K562 (cell line): ENCODE measurements around the gene PPARD. TPM values are rescaled to one million over a fixed set of nuclear protein-coding genes. Genes with fewer than 3 reads are reported as not detected.

Source experiments
- BACH1 ChIP-seq: fragments of 200-800 bp; sonication (Bioruptor generic); IDR thresholded peaks from 2 replicates; pipeline ENCODE4 v1.6.1; 2016; ENCODE audit warnings: missing genetic modification characterization, missing compliant biosample characterization
- EGR1 ChIP-seq: fragments of 450-650 bp; conservative IDR thresholded peaks from 2 replicates; pipeline ENCODE4 v1.6.1; 2017; ENCODE audit warnings: mild to moderate bottlenecking
- ERF ChIP-seq: fragments of 450-650 bp; formaldehyde crosslinking; IDR thresholded peaks from 2 replicates; pipeline ENCODE4 v1.4.0; 2020; ENCODE audit warnings: mild to moderate bottlenecking, mixed read lengths
- FOSL1 ChIP-seq: fragments of 200-800 bp; sonication (Bioruptor generic); conservative IDR thresholded peaks from 2 replicates; pipeline ENCODE4 v1.6.1; 2016; ENCODE audit warnings: missing genetic modification characterization, missing compliant biosample characterization
- HSF4 ChIP-seq: fragments of 250-450 bp; sonication (Bioruptor Pico); IDR thresholded peaks from 2 replicates; pipeline ENCODE4 v2.1.2; 2022; ENCODE audit warnings: mild to moderate bottlenecking, moderate library complexity, borderline replicate concordance
- MCM3 ChIP-seq: fragments of 450-650 bp; IDR thresholded peaks from 2 replicates; pipeline ENCODE4 v1.6.1; 2016
- SMARCB1 ChIP-seq: IDR thresholded peaks from 2 replicates; pipeline ENCODE4 v1.6.1; 2011; ENCODE audit warnings: improper control_type of control experiment, low read depth; ENCODE audit not compliant: insufficient read length
- SREBF2 ChIP-seq: sonication (generic); formaldehyde crosslinking; IDR thresholded peaks from 2 replicates; pipeline ENCODE4 v1.4.0; 2020; ENCODE audit warnings: mild to moderate bottlenecking, missing genetic modification reagents
- STAT5B ChIP-seq: fragments of 250-450 bp; sonication (Bioruptor Pico); IDR thresholded peaks from 2 replicates; pipeline ENCODE4 v1.8.0; 2021; ENCODE audit warnings: mild to moderate bottlenecking, inconsistent platforms
- TAL1 ChIP-seq: fragments of 450-650 bp; IDR thresholded peaks from 2 replicates; pipeline ENCODE4 v1.6.1; 2016; ENCODE audit warnings: mild to moderate bottlenecking
- TEAD4 ChIP-seq, 2 experiments: sonication (generic) in 1 of 2; formaldehyde crosslinking in 1 of 2; IDR thresholded peaks; 2 replicates each; pipeline versions ENCODE4 v1.6.1 to v1.8.0; 2012 to 2022; ENCODE audit warnings: borderline replicate concordance in 1 of 2, inconsistent platforms in 1 of 2, low read length in 1 of 2, mild to moderate bottlenecking in 1 of 2, missing genetic modification reagents in 1 of 2
- TFAM ChIP-seq: fragments of 250-450 bp; sonication (Bioruptor Pico); conservative IDR thresholded peaks from 2 replicates; pipeline ENCODE4 v1.5.0; 2021; ENCODE audit warnings: mild to moderate bottlenecking, moderate library complexity
- XRCC3 ChIP-seq: fragments of 450-650 bp; IDR thresholded peaks from 2 replicates; pipeline ENCODE4 v1.6.1; 2017; ENCODE audit warnings: mild to moderate bottlenecking, moderate library complexity
- ZNF224 ChIP-seq: sonication (generic); formaldehyde crosslinking; IDR thresholded peaks from 2 replicates; pipeline ENCODE4 v1.8.0; 2022; ENCODE audit warnings: mild to moderate bottlenecking, missing genetic modification reagents
- ZNF717 ChIP-seq: fragments of 250-450 bp; sonication (Bioruptor Pico); IDR thresholded peaks from 2 replicates; pipeline ENCODE4 v1.5.0; 2021
- ZNF766 ChIP-seq: fragments of 200-800 bp; sonication (Bioruptor generic); conservative IDR thresholded peaks from 2 replicates; pipeline ENCODE4 v1.6.1; 2016; ENCODE audit warnings: missing genetic modification characterization, missing compliant biosample characterization
- polyA plus RNA-seq, 8 experiments: library from polyadenylated mRNA; depleted of rRNA in 4 of 8; stranded (reverse) in 5 of 8; unstranded in 3 of 8; fragments of >200 nt; fragmentation: Nextera tagmentation in 2 of 8; fragmentation: Illumina TruSeq in 1 of 8; extraction: Ambion mirVana in 2 of 8; extraction: Trizol in 1 of 8; gene quantifications; 2 replicates each; pipeline versions ENCODE4 v1.2.1 to v1.2.3, GENCODE V29; 2011 to 2014; ENCODE audit warnings: inconsistent platforms in 1 of 8, missing spikeins in 1 of 8
- total RNA-seq, 7 experiments: library from RNA; depleted of rRNA in 6 of 7; stranded (reverse); fragments of >200 nt in 6 of 7; fragmentation: Illumina TruSeq in 2 of 7; extraction: Trizol in 2 of 7; gene quantifications; 2 replicates each; pipeline versions ENCODE4 v1.2.1 to v1.2.3, GENCODE V29; 2011 to 2021; ENCODE audit warnings: low replicate concordance in 1 of 7
- TF ChIP-seq, protein P1 (sequence below), 2 experiments: fragments of 450-650 bp; formaldehyde crosslinking in 1 of 2; IDR thresholded peaks; 2 replicates each; pipeline versions ENCODE4 v1.4.0 to v1.6.1; 2014 to 2020; ENCODE audit warnings: mild to moderate bottlenecking in 2 of 2, borderline replicate concordance in 1 of 2, low read depth in 1 of 2
- TF ChIP-seq, protein P2 (sequence below): fragments of 250-450 bp; sonication (Bioruptor Pico); IDR thresholded peaks from 2 replicates; pipeline ENCODE4 v1.4.0; 2020; ENCODE audit warnings: mild to moderate bottlenecking, moderate library complexity

The PPARD gene
- total and polyA plus RNA-seq, 9 of the 15 experiments (the other 6 are each of a cell fraction or from before 2014, with no cell fraction given), result 0.14 to 13.2 (median 3.8) TPM

DNA sequence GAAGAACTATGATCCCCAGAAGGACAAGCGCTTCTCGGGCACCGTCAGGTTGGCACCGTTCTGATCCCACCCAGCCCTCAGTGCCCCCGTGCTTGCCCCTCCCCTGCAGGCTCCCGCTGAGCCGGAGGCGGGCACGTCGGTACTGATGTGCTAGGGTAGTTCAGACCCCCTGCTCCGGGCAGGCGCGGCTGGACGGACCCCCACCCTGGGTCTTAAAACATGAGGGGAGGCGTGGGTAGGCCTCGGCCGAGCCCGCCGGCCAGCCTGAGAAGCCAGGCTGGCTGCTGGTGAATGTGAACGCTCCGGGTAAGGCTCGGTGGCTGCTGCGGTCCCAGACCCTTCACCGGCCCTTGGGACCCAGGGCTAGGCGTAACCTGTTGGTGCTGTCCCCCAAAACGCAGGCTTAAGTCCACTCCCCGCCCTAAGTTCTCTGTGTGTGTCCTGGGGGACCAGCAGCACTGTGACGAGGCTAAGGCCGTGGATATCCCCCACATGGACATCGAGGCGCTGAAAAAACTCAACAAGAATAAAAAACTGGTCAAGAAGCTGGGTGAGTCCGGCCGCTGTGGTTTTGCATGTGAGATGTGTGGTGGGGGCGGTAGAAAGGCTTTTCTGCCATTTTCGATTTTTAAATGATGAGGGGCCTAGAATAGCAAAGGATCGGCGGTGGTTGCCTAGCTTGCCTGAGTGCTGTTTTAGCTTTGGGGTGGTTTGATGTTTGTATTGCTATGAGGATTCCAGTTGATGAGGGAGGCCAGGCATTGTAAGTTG lies 126.8 kb downstream of the PPARD start (continued):
- TF ChIP-seq, protein P1, sequence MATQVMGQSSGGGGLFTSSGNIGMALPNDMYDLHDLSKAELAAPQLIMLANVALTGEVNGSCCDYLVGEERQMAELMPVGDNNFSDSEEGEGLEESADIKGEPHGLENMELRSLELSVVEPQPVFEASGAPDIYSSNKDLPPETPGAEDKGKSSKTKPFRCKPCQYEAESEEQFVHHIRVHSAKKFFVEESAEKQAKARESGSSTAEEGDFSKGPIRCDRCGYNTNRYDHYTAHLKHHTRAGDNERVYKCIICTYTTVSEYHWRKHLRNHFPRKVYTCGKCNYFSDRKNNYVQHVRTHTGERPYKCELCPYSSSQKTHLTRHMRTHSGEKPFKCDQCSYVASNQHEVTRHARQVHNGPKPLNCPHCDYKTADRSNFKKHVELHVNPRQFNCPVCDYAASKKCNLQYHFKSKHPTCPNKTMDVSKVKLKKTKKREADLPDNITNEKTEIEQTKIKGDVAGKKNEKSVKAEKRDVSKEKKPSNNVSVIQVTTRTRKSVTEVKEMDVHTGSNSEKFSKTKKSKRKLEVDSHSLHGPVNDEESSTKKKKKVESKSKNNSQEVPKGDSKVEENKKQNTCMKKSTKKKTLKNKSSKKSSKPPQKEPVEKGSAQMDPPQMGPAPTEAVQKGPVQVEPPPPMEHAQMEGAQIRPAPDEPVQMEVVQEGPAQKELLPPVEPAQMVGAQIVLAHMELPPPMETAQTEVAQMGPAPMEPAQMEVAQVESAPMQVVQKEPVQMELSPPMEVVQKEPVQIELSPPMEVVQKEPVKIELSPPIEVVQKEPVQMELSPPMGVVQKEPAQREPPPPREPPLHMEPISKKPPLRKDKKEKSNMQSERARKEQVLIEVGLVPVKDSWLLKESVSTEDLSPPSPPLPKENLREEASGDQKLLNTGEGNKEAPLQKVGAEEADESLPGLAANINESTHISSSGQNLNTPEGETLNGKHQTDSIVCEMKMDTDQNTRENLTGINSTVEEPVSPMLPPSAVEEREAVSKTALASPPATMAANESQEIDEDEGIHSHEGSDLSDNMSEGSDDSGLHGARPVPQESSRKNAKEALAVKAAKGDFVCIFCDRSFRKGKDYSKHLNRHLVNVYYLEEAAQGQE (IDR thresholded peaks at IDR 0.05; ENCODE audit: borderline replicate concordance), result no peak
- TF ChIP-seq, protein P1 (CRISPR knock-in tag; IDR thresholded peaks at IDR 0.05; ENCODE audit: low read depth), result no peak
- TF ChIP-seq TAL1, result no peak
- no peak for TF ChIP-seq ZNF766 (CRISPR knock-in tag)
- no peak for TF ChIP-seq XRCC3
- TF ChIP-seq SMARCB1, result no peak
- TF ChIP-seq FOSL1 (tag), result no peak
- no peak for TF ChIP-seq MCM3
- TF ChIP-seq HSF4, result no peak
- no peak for TF ChIP-seq EGR1
- no peak for TF ChIP-seq ERF (CRISPR knock-in tag)
- no peak for TF ChIP-seq BACH1 (tag)
- TF ChIP-seq ZNF717 (CRISPR knock-in tag), result no peak
- no peak for TF ChIP-seq SREBF2 (CRISPR knock-in tag)
- no peak for TF ChIP-seq TFAM (CRISPR knock-in tag)
- TF ChIP-seq, protein P2, sequence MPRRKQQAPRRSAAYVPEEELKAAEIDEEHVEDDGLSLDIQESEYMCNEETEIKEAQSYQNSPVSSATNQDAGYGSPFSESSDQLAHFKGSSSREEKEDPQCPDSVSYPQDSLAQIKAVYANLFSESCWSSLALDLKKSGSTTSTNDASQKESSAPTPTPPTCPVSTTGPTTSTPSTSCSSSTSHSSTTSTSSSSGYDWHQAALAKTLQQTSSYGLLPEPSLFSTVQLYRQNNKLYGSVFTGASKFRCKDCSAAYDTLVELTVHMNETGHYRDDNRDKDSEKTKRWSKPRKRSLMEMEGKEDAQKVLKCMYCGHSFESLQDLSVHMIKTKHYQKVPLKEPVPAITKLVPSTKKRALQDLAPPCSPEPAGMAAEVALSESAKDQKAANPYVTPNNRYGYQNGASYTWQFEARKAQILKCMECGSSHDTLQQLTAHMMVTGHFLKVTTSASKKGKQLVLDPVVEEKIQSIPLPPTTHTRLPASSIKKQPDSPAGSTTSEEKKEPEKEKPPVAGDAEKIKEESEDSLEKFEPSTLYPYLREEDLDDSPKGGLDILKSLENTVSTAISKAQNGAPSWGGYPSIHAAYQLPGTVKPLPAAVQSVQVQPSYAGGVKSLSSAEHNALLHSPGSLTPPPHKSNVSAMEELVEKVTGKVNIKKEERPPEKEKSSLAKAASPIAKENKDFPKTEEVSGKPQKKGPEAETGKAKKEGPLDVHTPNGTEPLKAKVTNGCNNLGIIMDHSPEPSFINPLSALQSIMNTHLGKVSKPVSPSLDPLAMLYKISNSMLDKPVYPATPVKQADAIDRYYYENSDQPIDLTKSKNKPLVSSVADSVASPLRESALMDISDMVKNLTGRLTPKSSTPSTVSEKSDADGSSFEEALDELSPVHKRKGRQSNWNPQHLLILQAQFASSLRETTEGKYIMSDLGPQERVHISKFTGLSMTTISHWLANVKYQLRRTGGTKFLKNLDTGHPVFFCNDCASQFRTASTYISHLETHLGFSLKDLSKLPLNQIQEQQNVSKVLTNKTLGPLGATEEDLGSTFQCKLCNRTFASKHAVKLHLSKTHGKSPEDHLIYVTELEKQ (CRISPR knock-in tag), result no peak
- TF ChIP-seq TEAD4 (IDR thresholded peaks at IDR 0.05; ENCODE audit: low read length), result 0 out of 2 replicates have a peak, but pooled peaks have one; percentile 16
- TF ChIP-seq TEAD4 (CRISPR knock-in tag; IDR thresholded peaks at IDR 0.05; ENCODE audit: borderline replicate concordance), result no peak
- TF ChIP-seq STAT5B (CRISPR knock-in tag), result no peak
- no peak; the same call in 1 of the 2 replicates for TF ChIP-seq ZNF224
